Stimulated activated naive CD8-positive, alpha-beta T cell treated with anti-CD3 and anti-CD28 coated beads, Interleukin-15, amount 100 ng/mL, for 72 hours (primary cell): ENCODE measurements around the gene GON7.
"Not testable (repeated sequence)": the region's sequence is repeated elsewhere in the genome, so short reads cannot be mapped to it uniquely, and the experiment has no call there.

ENCODE experiments used
- ATAC-seq: fragments of 150-1000 bp; cut with Tn5 transposase; 2 replicates; pipeline ENCODE4 v1.10.0; 2021; ENCODE audit warnings: mild to moderate bottlenecking, moderate library complexity
- DNase-seq, 2 donors: peaks; one replicate each; pipeline ENCODE4 v3.0.0; 2021 to 2022
- H3K27ac Mint-ChIP-seq, 2 donors: one replicate each; pipeline ENCODE4 v1.8.0; 2022; ENCODE audit warnings: mild to moderate bottlenecking in 2 of 2, mixed read lengths in 2 of 2, moderate library complexity in 2 of 2
- H3K27me3 Mint-ChIP-seq: one replicate; pipeline ENCODE4 v1.8.0; 2022; ENCODE audit warnings: mixed read lengths
- H3K4me1 Mint-ChIP-seq: one replicate; pipeline ENCODE4 v1.8.0; 2022; ENCODE audit warnings: mild to moderate bottlenecking, mixed read lengths
- H3K4me3 Mint-ChIP-seq, 2 donors: one replicate each; pipeline ENCODE4 v1.8.0; 2022; ENCODE audit warnings: mild to moderate bottlenecking in 2 of 2, mixed read lengths in 2 of 2, moderate library complexity in 1 of 2
- H3K9me3 Mint-ChIP-seq, 2 donors: one replicate each; pipeline ENCODE4 v1.8.0; 2022; ENCODE audit warnings: mixed read lengths in 2 of 2

GON7 gene, protein sequence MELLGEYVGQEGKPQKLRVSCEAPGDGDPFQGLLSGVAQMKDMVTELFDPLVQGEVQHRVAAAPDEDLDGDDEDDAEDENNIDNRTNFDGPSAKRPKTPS

DNA sequence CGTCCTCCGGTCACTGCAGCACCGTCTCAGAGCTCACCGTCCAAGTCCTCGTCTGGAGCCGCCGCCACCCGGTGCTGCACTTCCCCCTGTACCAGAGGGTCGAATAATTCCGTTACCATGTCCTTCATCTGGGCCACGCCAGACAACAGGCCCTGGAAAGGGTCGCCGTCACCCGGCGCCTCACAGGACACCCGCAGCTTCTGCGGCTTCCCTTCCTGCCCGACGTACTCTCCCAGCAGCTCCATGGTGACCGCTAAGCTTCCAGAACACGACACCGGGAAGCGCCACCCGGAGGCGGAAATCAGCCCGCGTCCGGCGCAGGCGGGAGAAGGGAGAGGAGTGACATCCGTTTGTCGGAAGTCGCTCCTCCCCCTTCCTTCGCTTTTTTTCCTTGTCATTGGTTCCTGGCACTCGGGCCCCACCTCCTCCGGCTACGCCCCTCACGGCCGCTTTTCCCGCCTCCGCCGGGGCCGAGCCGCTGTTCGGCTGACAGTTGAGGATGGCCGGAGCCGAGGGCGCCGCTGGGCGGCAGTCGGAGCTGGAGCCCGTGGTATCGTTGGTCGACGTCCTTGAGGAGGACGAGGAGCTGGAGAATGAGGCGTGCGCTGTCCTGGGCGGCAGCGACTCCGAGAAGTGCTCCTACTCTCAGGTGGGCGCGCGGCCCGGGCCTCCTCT, at the start of gene GON7, which contains the start of gene UBR7:
Gene GON7, minus strand, starts transcription at position 273 of the 675 bp plus-strand sequence. Its CDS starts 28 bp downstream, at position 245.
Gene UBR7, plus strand, starts transcription at position 464 of the 675 bp plus-strand sequence. Its CDS starts 36 bp downstream, at position 500.
- H3K4me3 Mint-ChIP-seq: peak within 1 kb of the TSS; percentile 78 to 89
- H3K9me3 Mint-ChIP-seq: no peaks in the 10 kb centered on the region
- H3K27me3 Mint-ChIP-seq: no peaks in the 10 kb centered on the region
- H3K27ac Mint-ChIP-seq: peak within 1 kb of the TSS; percentile 98 to 99
- ATAC-seq: peak; percentile 96
- H3K4me1 Mint-ChIP-seq: peaks cover 39% of the 10 kb centered on the region
- peak; percentile 85 to 89 for DNase-seq

DNA sequence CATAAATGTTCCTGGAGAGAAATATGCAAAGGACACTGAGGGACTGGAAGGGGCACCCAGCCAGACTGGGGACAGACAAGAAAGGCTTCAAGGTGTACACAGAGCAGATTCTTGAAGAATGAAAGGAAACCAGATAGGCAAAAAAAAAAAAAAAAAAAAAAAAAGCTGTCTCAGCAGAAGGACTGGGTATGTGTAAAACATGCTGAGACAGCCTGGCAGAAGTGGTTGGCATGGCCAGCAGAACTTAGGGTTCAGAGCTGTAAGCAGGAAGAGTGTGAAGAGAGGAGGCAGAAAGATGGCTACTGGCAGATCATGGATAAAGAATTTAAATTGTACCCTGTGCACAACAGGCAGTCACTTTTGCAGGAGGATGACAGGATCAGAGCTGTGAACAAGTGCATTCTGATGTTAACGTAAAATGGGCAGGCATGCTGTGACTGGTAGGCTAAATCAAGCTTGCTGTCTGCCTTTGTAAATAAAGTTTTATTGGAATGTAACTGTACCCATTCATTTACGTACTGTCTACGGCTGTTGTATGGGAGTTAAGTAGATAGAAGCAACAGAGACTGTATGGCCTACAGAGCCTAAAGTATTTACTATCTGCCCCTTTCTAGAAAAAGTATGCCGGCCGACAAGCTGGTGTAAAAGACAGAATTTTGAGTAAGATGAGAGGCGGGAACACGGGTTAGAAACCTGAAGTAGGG, 42.4 kb upstream of the GON7 start:
- Mint-ChIP-seq H3K4me3 (no peak overlapping the region), H3K27me3 (no peaks in the 10 kb centered on the region), H3K27ac (no peak overlapping the region), H3K4me1 (peaks cover 7% of the 10 kb centered on the region), H3K9me3 (no peaks in the 10 kb centered on the region)
- no peak for DNase-seq
- ATAC-seq: no peak

DNA sequence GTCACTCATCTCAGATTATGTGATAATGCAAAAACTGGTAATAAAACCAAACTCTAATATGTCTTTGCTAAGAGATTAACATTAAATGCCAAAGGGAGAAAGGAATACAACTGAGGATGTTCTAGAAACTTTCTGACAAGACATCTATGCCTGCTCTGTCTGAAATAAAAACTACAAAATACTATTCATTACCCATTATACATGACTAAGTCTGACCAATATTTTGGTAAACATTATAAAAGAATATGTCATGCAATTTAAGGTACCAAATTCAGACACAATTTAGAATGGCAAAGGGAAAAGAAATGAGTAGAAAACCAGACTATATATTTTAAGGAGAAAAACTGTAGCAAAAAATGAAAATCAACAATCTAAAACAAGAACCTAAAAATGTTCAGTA, 39.7 kb upstream of the GON7 start:
- Mint-ChIP-seq H3K27me3 (no peaks in the 10 kb centered on the region), H3K4me1 (peaks cover 7% of the 10 kb centered on the region), H3K9me3 (no peaks in the 10 kb centered on the region), H3K27ac (no peak overlapping the region), H3K4me3 (no peak overlapping the region)
- no peak for DNase-seq
- ATAC-seq: no peak

DNA sequence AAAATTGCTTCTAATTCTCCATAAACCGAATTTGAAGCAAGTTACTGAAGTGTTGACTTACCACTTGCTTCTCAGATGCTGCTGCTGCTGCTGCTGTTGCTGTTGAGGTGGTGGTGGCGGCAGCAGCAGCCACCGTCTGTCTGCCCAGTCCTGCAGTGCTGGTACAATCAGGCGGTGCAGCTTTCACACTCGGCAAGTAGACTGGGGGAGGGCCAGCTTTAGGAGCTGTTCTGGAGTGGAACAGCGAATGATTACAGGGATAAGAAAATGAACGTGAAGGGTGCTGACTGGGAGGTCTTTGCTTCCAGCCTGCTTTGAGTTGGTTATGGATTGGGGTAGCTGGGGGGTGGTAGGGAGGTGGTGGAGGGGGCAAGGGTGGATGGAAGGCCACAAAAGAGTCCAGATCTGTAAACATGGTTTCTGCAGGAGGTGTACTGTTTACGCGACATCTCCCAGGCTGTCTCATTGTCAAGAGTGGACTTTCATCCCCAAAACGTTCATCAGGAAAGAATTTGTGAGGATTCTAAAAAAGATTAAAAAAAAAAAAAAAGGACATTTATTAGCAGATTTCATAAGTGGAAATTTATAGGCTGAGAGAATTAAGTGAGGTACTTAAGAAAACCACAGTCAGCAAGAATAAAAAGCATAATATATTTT, 39.0 kb upstream of the GON7 start:
- H3K27ac Mint-ChIP-seq: no peak overlapping the region
- peaks cover 7% of the 10 kb centered on the region for H3K4me1 Mint-ChIP-seq
- ATAC-seq (no peak), DNase-seq (no peak)
- H3K4me3 Mint-ChIP-seq: no peak overlapping the region
- no peaks in the 10 kb centered on the region for H3K27me3 Mint-ChIP-seq
- no peaks in the 10 kb centered on the region for H3K9me3 Mint-ChIP-seq

DNA sequence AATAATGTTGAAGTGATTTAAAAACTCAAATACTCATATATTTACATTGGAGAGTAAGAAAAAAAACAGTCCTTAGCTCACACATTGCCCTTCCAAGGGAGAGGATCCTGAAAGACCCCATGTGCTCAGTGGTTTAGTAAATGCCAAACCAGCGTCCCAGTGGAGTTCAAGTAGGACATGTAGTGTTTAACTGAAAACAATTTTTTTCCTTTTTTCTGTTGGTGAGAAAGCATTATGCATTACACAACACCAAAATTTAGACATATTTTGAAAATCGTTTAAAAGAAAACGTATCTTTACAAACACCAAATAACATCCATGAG, 33.8 kb upstream of the GON7 start:
- Mint-ChIP-seq H3K27ac (no peak overlapping the region), H3K4me1 (no peaks in the 10 kb centered on the region), H3K9me3 (no peaks in the 10 kb centered on the region), H3K4me3 (no peak overlapping the region), H3K27me3 (no peaks in the 10 kb centered on the region)
- no peak for DNase-seq
- ATAC-seq: no peak

DNA sequence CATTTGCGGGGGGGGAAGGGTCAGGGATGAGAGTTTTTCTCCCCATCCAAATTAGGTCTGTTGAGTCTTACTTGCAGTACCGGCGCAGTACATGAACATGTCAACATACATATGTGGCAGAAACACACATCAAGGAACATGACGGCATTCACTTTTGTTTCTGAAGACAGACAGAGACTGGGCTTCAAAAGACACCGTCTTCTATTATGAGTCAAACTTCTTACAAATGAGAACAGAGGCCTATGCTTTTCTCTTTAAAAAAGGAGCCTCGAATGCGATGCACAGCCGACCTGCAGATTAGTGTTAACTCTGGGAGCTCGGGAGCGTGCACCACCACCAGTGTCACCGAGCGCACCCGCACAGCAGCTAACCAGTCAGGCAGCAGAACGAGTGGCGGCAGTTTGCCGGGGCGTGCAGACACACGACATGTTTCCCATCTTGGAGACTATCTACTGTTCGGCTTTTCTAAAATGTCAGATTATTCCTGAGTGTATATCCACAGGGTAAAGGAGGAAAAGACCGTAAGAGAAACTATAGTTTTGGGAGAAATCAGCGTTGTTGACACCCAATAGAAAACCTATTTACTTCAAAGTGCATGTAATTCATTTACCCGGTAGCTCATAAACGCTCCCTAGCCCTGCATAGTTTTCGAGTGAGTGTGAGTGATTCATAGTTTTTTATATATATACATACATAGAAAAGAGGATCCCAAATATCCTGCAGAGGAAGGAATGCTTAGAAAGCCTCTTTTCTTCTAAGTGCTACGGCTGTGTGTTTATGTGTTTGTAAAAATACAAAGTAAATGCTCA, 33.2 kb upstream of the GON7 start:
- H3K9me3 Mint-ChIP-seq: no peaks in the 10 kb centered on the region
- no peak for DNase-seq
- H3K27ac Mint-ChIP-seq: no peak overlapping the region
- H3K4me3 Mint-ChIP-seq: no peak overlapping the region
- ATAC-seq: no peak
- no peaks in the 10 kb centered on the region for H3K27me3 Mint-ChIP-seq
- H3K4me1 Mint-ChIP-seq: no peaks in the 10 kb centered on the region

DNA sequence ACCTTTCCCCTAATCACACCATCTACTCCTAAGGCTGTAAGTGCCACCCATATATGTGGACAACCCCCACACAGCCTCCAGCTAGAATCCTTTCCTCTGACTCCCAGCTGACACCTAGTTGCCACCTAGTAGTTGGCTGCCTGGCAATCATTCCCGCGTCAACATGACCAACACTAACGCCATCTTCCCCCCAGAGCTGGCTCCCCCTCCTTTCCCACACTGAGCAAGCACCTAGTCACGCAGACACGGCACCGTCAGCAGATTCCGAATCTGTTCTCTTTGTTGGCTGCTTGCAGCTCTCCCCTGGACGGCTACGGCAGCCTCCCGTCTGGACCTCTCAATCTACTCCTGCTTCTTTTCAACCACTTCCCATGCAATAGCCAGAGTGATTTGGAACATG, 27.9 kb upstream of the GON7 start:
- Mint-ChIP-seq H3K4me1 (peaks cover 15% of the 10 kb centered on the region), H3K27ac (no peak overlapping the region), H3K27me3 (peaks cover 16% of the 10 kb centered on the region), H3K9me3 (no peaks in the 10 kb centered on the region), H3K4me3 (no peak overlapping the region)
- no peak for ATAC-seq
- no peak for DNase-seq

DNA sequence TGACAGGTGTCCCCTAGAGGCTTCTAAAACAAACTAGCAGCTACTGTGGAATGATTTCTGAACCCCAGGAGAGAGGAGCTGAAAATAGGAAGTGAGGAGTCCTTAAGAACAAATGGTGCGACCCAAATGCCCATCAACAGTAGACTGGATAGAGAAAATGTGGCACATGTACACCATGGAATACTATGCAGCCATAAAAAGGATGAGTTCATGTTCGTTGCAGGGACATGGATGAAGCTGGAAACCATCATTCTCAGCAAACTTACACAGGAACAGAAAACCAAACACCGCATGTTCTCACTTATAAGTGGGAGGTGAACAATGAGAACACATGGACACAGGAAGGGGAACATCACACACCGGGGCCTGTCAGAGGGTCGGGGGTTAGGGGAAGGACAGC, 26.2 kb upstream of the GON7 start:
- Mint-ChIP-seq H3K4me1 (peaks cover 15% of the 10 kb centered on the region), H3K27me3 (peaks cover 17% of the 10 kb centered on the region)
- H3K27ac Mint-ChIP-seq, ATAC-seq, H3K9me3 Mint-ChIP-seq, DNase-seq, H3K4me3 Mint-ChIP-seq: not testable (repeated sequence)

DNA sequence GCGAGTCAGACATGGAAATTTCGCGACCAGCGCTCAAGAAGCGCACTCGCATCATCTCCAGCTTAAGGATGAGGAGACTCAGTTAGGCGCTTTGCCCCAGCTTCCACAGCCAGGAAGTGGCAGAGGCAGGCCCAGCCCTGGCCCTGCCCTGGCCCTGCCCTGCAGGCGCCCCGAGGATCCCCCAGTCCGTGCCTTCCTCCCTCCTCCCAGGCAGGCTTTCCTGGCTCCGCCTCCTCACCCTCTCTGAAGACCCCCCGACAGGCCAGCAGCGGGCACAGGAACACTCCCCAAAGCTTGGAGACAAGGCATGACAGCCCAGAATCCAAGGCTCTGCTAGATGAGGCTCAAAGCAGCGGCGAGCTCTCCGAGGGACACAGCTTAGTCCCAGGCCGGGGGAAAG, 25.3 kb upstream of the GON7 start:
- Mint-ChIP-seq H3K27me3 (peaks cover 17% of the 10 kb centered on the region), H3K27ac (no peak overlapping the region), H3K4me1 (peaks cover 15% of the 10 kb centered on the region), H3K4me3 (peak overlapping the region in 1 of 2 donors; percentile 9), H3K9me3 (no peaks in the 10 kb centered on the region)
- no peak for DNase-seq
- ATAC-seq: no peak

DNA sequence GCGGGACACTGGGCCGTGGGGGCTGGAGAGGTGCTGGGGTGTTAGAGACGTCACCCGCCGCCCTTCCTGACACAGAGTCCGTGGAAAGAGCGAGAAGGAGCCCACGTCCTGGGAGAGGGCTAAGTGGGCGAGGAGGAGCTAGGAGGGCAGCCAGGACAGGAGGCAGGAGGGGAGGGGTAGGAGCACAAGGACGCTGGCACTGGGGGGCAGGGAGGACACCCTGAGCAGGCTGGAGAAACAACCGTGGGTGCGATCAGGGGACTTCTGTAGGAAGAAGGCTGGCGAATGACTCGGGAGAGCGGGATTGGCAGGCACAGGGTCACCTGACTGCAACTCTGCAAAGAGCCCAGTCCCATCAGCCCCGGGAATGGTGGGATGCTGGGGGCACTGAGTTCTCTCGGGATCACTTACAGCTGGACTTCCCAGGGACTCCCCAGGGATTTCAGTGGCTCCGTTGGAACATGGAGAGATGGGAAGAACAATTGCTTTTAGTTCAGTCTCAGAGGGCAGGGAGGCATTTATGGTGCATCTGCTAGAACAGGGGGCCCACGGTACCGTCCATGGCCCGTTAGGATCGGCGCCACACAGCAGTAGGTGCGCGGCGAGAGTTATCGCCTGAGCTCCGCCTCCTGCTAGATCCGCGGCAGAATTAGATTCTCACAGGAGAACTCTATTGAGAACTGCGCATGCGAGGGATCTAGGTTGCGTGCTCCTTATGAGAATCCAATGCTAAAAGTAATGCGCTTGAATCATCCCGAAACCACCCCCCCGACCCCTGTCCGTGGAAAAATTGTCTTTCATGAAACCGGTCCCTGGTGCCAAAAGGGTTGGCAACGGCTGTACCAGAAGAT, 24.5 kb upstream of the GON7 start:
- no peak for DNase-seq
- ATAC-seq: peak; percentile 56
- Mint-ChIP-seq H3K4me3 (peak overlapping the region; percentile 9 to 34), H3K4me1 (peaks cover 15% of the 10 kb centered on the region), H3K27ac (peak overlapping the region in 1 of 2 donors; percentile 24), H3K9me3 (no peaks in the 10 kb centered on the region), H3K27me3 (peaks cover 17% of the 10 kb centered on the region)

DNA sequence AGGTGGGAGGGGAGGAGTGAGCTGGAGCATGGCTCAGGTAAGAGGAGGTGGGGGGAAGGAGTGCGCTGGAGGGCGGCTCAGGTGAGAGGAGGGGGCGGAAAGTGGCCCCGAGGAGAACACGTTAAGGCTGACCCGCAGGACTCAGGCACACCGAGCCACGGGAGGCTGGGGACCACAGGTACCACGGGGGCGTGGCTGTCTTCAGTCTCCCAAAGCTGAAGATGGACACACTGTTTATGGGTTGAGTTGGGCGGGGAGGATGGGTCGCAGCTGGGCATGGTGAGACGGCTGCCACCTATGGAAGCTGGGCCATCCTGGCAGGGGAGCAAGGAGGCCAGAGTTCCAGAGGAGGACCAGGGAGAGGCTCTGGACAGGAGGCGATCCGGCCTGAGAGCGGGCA, 23.7 kb upstream of the GON7 start:
- Mint-ChIP-seq H3K27ac (peak overlapping the region in 1 of 2 donors; percentile 8), H3K4me1 (peaks cover 15% of the 10 kb centered on the region), H3K9me3 (no peaks in the 10 kb centered on the region), H3K27me3 (peaks cover 17% of the 10 kb centered on the region), H3K4me3 (peak overlapping the region; percentile 9 to 34)
- DNase-seq (no peak), ATAC-seq (peak; percentile 37)

DNA sequence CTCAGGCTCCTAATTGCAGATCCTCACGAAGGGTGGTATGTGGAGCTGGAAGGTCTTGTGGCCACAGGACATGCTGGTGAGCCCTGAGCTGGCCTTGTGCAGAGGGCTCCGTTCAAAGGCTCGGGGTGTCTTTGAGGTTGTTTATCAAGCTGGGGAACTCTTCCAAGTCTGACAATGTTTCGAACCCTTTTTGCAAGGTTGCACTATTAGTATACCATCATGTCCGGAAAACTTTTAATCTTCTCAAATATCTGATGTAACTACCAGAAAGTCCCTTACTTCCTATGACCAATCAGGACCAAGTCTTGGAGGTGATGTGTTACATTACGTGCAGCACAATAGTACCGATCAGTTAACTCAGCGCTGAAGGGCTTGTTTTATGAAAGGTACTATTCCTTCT, 21.7 kb upstream of the GON7 start:
- Mint-ChIP-seq H3K4me3 (no peak overlapping the region), H3K9me3 (no peaks in the 10 kb centered on the region), H3K27me3 (peaks cover 17% of the 10 kb centered on the region), H3K4me1 (peaks cover 15% of the 10 kb centered on the region), H3K27ac (no peak overlapping the region)
- DNase-seq (no peak), ATAC-seq (no peak)

DNA sequence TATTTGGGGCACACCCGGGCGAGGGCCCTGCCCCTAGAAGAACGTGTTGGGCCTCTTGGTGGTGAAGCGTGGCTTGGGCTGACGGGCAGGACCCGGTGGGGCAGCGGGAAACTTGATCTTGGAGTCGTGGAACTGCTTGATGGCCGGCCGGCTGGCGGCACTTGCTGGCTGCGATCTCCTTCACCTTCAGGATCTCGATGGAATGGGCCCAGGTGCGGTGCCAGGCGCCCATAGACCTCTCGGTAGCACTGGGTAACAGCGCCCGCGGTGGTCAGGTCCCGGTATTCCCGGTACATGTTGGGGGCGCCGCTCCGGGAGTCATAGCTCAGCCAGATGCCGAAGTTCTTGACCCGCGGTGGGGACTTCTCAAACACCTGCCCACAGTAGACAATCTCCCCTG, 16.7 kb upstream of the GON7 start:
- H3K27me3 Mint-ChIP-seq: no peaks in the 10 kb centered on the region
- H3K4me1 Mint-ChIP-seq: no peaks in the 10 kb centered on the region
- no peak for DNase-seq
- no peak overlapping the region for H3K4me3 Mint-ChIP-seq
- no peak overlapping the region for H3K27ac Mint-ChIP-seq
- ATAC-seq: no peak
- H3K9me3 Mint-ChIP-seq: no peaks in the 10 kb centered on the region

DNA sequence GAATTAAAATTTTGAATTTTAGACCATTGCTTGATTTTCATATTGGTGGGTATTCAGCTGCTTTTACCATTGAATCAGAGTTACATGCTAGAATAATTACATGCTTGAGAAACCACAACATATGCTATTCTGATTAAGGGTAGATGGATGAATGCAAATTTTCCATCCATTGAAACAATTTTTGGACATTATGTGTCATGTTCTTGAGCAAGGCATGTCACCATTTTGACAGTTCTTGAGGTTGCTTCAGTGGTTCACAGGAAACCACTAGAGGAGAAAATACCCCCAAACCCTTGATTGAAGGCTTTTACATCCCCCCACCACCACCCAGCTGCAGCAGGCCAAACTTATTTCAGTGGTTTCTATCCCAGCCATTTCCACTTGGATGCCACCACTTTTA, 13.6 kb upstream of the GON7 start:
- H3K27me3 Mint-ChIP-seq: no peaks in the 10 kb centered on the region
- H3K4me3 Mint-ChIP-seq: no peak overlapping the region
- no peaks in the 10 kb centered on the region for H3K9me3 Mint-ChIP-seq

More for the DNA sequence above, 13.6 kb upstream of the GON7 start:
- DNase-seq (no peak), ATAC-seq (peak; percentile 37)
- Mint-ChIP-seq H3K4me1 (no peaks in the 10 kb centered on the region), H3K27ac (no peak overlapping the region)
